Thymus (tissue), 11 donors: ENCODE results near the gene LTBP1. TPM values are rescaled to one million over a fixed set of nuclear protein-coding genes. Genes with fewer than 3 reads are reported as not detected.
"Not testable (repeated sequence)": the region's sequence is repeated elsewhere in the genome, so short reads cannot be mapped to it uniquely, and the experiment has no call there.

Experiments
- DNase-seq, 9 donors: peaks; one replicate each; pipeline ENCODE4 v3.0.0-alpha.2; 2013; ENCODE audit warnings: low spot score in 9 of 9, low read depth in 6 of 9, missing footprints in 1 of 9
- H3K27ac ChIP-seq, 2 donors: one replicate each; pipeline ENCODE4 v1.5.1; 2013; ENCODE audit warnings: control low read depth in 1 of 2, low read depth in 1 of 2, low read length in 1 of 2, mild to moderate bottlenecking in 1 of 2, moderate library complexity in 1 of 2
- H3K27me3 ChIP-seq, 2 donors: one replicate each; pipeline ENCODE4 v1.5.1; 2013; ENCODE audit warnings: low read length in 1 of 2; ENCODE audit not compliant: control insufficient read depth in 2 of 2, insufficient read depth in 1 of 2
- H3K36me3 ChIP-seq, 2 donors: one replicate each; pipeline ENCODE4 v1.5.1; 2013; ENCODE audit warnings: low read length in 1 of 2, mild to moderate bottlenecking in 1 of 2, moderate library complexity in 1 of 2; ENCODE audit not compliant: control insufficient read depth in 2 of 2, insufficient read depth in 2 of 2
- H3K4me1 ChIP-seq, 2 donors: one replicate each; pipeline ENCODE4 v1.5.1; 2013; ENCODE audit warnings: low read length in 2 of 2; ENCODE audit not compliant: control insufficient read depth in 2 of 2, insufficient read depth in 2 of 2
- H3K4me3 ChIP-seq, 2 donors: one replicate each; pipeline ENCODE4 v1.5.1; 2013; ENCODE audit warnings: low read length in 2 of 2, control low read depth in 1 of 2, mild to moderate bottlenecking in 1 of 2
- H3K9me3 ChIP-seq, 2 donors: one replicate each; pipeline ENCODE4 v1.5.1; 2013; ENCODE audit warnings: low read length in 1 of 2, mild to moderate bottlenecking in 1 of 2; ENCODE audit not compliant: control insufficient read depth in 2 of 2, insufficient read depth in 1 of 2
- WGBS: extraction: QIAGEN DNeasy Blood & Tissue Kit; methylation state at CpG from one replicate; pipeline ENCODE4 v1.1.7; 2013; 5-methylcytosine and 5-hydroxymethylcytosine counted together
- polyA plus RNA-seq: library from polyadenylated mRNA; stranded (reverse); fragments of 200-250 nt; gene quantifications from one replicate; pipeline ENCODE4 v1.2.3, GENCODE V29; 2013
- total RNA-seq: library from RNA; stranded (reverse); fragments of 120-200 nt; gene quantifications from one replicate; pipeline ENCODE4 v1.2.4, GENCODE V29; 2013
- donor health status: healthy.

The LTBP1 gene
- total and polyA plus RNA-seq, 2 donors, result 13.3 to 17.7 TPM

- H3K27me3 ChIP-seq, H3K9me3 ChIP-seq, H3K36me3 ChIP-seq, H3K27ac ChIP-seq, DNase-seq, H3K4me1 ChIP-seq, H3K4me3 ChIP-seq: not testable (repeated sequence)
- 98% methylated on average over 11 of the region's 11 CpGs for WGBS
Measured at GRCh38 chr2:33052795-33053194, 106.0 kb downstream of the LTBP1 start.

DNA sequence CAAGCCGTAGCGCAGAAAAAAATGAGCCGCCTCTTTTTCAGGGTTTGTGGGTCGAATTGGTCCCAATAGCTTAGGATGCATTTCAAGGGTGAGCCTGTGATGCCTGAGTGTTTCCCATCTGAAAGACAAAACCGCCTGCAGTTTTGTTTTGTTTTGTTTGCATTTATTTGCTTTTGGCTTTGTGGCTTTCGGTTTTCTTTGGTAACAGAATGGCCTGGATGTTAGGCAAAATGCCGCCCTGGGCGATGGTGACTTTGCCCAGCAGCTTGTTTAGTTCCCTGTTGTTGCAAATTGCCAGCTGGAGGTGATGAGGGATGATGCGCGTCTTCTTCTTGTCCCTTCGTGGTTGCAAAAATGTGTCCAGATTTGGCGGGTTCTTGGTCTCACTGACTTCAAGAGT lies 109.4 kb downstream of the LTBP1 start:
- Histone ChIP-seq H3K9me3 (no peaks in the 10 kb centered on the region), H3K27ac (no peak overlapping the region), H3K4me1 (no peaks in the 10 kb centered on the region), H3K27me3 (no peaks in the 10 kb centered on the region), H3K36me3 (no peaks in the 10 kb centered on the region), H3K4me3 (no peak overlapping the region)
- no peak for DNase-seq
- 98% methylated on average over 12 of the region's 12 CpGs for WGBS

GRCh38 chr2:33057307-33058028 lies 110.7 kb downstream of the LTBP1 start:
- 96% methylated on average over 39 of the region's 39 CpGs for WGBS
- not testable (repeated sequence) for H3K27me3 ChIP-seq, H3K36me3 ChIP-seq, H3K9me3 ChIP-seq, DNase-seq, H3K4me1 ChIP-seq, H3K4me3 ChIP-seq, H3K27ac ChIP-seq

DNA sequence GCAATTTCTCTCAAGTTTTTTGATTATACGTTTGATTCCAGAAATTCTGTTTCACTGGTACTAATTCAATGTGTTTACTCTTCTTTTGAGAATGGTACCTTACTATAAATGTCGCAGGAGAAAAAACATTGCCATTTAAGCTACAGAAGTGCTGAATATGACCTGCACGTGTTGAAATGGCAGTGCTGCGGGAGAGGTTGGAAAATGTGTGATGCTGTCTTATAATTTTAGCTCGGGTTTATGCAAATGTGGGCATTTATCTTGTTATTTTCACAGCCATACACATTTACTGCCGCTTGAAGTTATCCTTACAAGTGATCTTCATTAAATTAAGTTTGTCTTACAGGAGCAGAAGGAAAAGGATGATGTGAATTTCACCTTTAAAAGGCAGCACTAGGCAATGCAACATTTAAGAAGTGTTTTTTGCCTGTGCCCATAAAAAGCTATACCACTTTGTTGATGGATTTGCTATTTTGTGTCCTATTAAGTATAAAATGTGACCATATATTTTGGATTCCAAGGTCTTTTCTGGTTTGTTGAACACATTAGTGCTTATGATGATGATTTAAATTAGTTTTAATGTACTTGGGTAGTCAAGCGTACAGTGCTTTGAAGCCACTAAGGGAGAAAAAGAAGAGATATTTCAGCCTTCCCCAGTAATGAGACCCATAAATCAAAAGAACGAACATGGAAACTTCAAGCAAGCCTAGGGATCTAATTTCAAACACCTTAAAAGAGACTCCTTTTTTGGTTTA lies 112.1 kb downstream of the LTBP1 start:
- 95% methylated on average over 8 of the region's 8 CpGs for WGBS
- H3K27me3 ChIP-seq, result no peaks in the 10 kb centered on the region
- H3K27ac ChIP-seq, result no peak overlapping the region
- no peaks in the 10 kb centered on the region for H3K4me1 ChIP-seq
- no peaks in the 10 kb centered on the region for H3K9me3 ChIP-seq
- no peak overlapping the region for H3K4me3 ChIP-seq
- no peaks in the 10 kb centered on the region for H3K36me3 ChIP-seq
- no peak for DNase-seq

DNA sequence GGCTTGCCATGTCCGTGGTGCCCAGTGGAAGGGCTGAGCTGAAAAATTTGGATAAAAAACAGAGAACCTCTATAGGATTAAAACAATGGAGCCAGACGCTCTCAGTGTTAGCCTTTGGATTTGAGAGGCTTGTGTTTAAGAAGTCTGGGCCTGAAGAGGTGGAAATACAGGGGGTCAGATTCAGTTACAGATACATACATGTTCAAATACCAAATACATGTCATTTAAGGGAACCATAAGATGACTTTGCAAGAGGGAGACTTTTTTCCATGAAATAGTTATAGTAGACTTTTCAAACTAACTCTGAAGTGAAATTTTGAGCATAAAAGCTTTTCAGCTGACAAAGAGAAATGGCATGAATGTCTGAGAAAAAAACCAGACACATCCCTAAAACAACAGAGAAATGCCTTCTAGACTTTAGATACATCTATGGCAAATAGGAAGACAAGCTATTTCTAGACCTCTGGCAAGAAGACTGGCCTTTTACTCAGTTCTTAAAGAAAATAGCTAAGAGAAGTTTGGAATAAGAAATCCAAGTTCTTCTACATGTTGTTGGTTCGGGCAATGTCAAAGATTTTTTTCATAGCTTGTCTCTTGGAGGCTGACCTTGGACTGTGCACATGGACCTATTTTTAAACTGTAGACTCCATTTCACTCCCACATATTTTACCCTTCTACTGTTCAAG lies 112.9 kb downstream of the LTBP1 start:
- Histone ChIP-seq H3K36me3 (no peaks in the 10 kb centered on the region), H3K9me3 (no peaks in the 10 kb centered on the region), H3K4me1 (no peaks in the 10 kb centered on the region), H3K27ac (no peak overlapping the region), H3K4me3 (no peak overlapping the region), H3K27me3 (no peaks in the 10 kb centered on the region)
- DNase-seq, result no peak
- WGBS, result 90% methylated on average over 3 of the region's 3 CpGs

DNA sequence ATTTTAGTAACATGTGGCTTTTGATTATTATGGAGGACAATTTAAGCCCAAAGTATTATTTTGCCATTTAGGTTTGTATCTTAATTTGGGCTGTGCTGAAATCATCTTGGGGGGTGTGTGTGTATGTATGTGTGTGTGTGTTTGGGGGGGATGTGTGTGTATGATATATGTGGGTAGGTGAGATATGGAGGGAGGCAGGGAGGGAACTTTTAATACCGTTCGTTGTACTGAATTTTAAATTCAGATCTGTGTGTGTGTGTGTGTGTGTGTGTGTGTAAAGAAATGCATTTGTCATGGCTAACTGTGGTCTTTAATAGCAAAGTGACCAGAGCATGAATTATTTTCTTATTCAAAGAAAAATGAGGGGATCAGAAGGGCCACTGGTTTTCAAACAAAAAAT lies 113.7 kb downstream of the LTBP1 start:
- Histone ChIP-seq H3K9me3 (no peaks in the 10 kb centered on the region), H3K4me3 (no peak overlapping the region), H3K27me3 (no peaks in the 10 kb centered on the region), H3K4me1 (no peaks in the 10 kb centered on the region), H3K27ac (no peak overlapping the region), H3K36me3 (no peaks in the 10 kb centered on the region)
- WGBS, result 94% methylated on average over 2 of the region's 2 CpGs
- DNase-seq, result no peak

GRCh38 chr2:33062665-33063250 lies 116.0 kb downstream of the LTBP1 start:
- WGBS, result 92% methylated on average over 4 of the region's 4 CpGs
- no peaks in the 10 kb centered on the region for H3K36me3 ChIP-seq
- H3K27ac ChIP-seq, result no peak overlapping the region
- DNase-seq, result no peak
- H3K4me3 ChIP-seq, result no peak overlapping the region
- no peaks in the 10 kb centered on the region for H3K4me1 ChIP-seq
- H3K27me3 ChIP-seq, result no peaks in the 10 kb centered on the region
- no peaks in the 10 kb centered on the region for H3K9me3 ChIP-seq

GRCh38 chr2:33064349-33064801 lies 117.6 kb downstream of the LTBP1 start:
- no peaks in the 10 kb centered on the region for H3K9me3 ChIP-seq

GRCh38 chr2:33067598-33067997 lies 120.8 kb downstream of the LTBP1 start:
- Histone ChIP-seq H3K4me3 (no peak overlapping the region), H3K27ac (no peak overlapping the region), H3K4me1 (no peaks in the 10 kb centered on the region), H3K9me3 (no peaks in the 10 kb centered on the region), H3K36me3 (no peaks in the 10 kb centered on the region), H3K27me3 (no peaks in the 10 kb centered on the region)
- no peak for DNase-seq

More at GRCh38 chr2:33064349-33064801, 117.6 kb downstream of the LTBP1 start:
- H3K4me1 ChIP-seq, result no peaks in the 10 kb centered on the region
- H3K4me3 ChIP-seq, result no peak overlapping the region
- no peak overlapping the region for H3K27ac ChIP-seq
- no peaks in the 10 kb centered on the region for H3K27me3 ChIP-seq
- 95% methylated on average over 3 of the region's 3 CpGs for WGBS
- H3K36me3 ChIP-seq, result no peaks in the 10 kb centered on the region
- DNase-seq, result no peak
